HK-2 (cell line): ENCODE data around the gene DMD.
"Not testable (repeated sequence)": the region's sequence is repeated elsewhere in the genome, so short reads cannot be mapped to it uniquely, and the experiment has no call there.

Experiments used
- DNase-seq: peaks from one replicate; pipeline ENCODE4 v3.0.0-alpha.2; 2018; ENCODE audit not compliant: unreplicated experiment

Gene DMD

DNA sequence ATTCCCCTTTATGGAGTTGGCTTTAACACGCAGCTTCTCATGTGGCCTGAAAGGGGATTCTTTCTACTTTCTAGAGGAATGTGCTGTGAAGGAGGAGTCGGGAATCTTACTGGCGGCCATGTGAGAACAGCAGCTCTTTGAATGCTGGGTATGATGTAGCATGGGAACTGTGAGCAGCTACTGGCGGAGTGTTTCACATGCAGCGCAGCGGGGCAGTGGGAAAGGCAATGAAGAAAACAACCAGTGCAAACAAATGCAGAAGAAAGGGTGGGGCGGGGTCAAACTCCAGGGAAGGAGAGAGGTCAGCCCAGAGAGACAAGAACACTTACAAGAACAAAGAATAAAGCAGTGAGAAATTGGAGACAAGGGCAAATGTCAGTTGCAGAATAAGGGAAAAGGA lies 1775.8 kb downstream of the DMD start:
- DNase-seq = no peak

DNA sequence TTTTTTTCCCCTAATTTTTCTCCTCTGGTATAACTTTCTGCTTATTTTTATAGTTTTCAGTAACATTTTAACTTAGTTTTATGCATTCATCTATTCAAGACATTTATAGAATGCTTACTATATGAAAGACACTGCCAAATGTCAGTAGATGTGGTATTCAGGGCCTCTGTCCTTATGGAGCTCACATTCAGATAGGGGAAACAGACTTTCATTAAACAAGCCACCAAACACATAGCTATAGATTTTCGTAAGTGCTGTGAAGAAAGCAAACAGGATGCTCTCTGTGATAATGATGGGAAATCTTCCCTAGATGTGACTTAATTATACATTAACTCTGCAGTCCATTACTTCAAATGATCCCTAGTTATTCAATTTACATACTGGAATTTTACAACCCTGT lies 1777.5 kb downstream of the DMD start:
- DNase-seq = no peak

DNA sequence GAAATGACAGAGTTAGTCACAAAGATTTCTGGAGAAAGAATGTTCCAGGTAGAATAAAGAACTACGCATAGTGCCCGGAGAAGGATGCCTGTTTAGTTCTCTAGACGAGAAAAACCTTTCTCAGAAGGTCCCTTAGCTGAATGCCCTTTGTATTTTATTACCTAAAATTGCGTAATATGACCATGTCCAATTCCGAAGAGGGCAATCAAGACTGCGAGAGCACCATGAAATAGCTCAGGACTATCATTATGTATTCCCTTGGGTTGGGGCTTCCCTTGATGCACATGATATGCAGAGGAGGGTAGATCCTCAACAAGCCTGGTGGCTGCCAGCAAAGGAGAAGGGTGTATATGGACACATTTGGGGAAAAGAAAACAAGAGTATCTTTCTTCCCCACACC lies 1781.4 kb downstream of the DMD start:
- no peak for DNase-seq

DNA sequence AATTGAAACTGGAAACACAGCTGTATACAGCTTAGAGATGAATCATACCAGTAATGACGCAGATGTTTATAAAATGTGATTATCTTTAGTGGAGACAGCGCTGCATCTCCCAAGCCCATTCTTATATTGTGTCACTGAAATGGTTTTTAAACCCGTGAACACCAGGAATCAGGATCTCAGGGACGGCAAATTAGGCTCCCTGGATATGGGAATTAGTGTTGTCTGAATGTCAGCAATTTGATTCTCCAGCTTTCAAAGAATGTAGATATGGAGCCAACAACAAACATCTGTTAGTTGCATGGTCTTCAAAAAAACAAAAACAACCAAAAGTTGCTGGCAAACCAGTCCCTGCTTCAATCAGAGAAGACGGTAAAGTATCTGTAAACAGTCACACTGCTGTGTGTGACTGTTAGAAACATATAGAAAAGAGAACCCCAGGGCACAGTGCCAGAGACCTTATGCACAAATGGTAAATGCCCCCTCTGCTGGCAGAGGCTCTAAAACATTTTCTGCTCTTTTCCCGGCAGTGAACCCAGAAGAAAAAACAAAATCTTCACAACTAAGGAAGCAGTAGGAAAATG lies 1787.7 kb downstream of the DMD start:
- peak; percentile 11 for DNase-seq

DNA sequence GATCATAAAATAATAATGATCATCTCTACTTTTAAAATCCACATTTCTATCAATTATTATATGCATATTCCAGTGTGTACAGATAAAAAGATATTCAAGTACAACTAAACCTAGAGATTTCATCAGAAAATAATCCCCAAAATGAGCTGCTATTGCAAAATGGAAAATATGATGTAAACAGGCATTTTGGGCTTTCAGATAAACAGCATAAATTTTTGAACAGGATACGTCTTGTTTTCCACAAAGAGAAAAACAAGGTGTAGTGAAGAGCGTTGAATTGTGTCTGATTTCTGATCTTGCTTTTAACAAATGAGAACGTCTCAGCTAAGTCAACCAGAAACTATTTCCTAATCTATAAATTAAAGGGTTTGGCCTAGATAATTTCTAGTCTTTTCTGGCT lies 1789.9 kb downstream of the DMD start:
- DNase-seq = no peak

DNA sequence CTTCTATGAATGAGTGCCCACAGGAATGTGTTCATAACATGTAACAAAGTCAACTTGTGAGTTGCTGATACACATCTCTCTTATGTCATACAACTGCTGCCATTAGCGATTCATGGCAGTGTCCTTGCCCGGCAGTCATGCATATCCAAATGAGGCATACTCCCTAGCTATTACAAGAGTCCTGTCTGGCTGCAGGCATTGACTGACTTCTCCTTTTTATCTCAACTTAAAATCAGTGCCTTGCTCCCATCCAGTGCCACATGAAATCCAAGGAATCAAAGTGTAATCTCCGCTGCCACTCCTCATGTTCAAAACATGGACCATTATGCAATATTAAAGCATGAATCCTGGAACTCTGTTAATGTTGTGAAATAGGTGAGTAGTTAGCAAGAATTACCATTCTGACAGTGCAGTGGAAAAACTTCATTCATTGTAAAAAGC lies 1790.6 kb downstream of the DMD start:
- DNase-seq = peak; percentile 24

DNA sequence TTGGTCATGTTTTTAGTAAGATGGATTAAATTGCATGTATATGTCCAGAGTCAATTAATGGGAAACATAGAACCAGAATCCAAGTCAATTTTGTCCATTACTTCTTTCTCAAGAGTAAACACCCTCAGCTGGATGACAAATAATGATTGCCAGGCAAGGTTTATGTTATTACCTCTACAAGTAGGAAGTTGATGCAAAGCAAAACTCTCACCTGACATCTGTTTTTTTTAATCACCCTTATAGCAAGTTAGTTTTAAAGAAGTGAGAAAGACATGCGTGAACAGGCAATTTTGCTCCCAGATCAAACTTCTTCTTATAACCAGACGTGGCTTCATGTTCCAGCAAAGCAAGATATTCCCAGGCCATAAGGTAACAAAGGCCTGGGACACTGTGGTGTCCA lies 1791.0 kb downstream of the DMD start:
- DNase-seq = no peak

DNA sequence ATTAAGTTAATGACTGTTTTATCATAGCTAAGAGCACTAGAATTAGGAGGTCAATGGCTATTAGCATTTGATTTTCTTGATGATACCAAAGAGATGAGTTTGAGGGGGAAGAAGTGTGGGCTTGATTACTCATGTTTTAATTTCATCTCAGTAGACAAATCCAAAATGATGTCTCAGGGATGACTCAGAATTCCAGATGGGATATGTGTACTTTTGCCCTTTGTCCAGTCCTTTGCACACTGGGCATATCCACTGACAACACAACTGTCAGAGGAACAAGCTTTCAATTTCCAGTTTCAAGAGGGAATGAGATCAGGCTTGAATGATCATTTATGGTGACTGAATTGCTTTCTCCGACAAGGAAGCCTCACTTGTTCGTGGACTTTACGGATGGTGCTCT lies 1814.2 kb downstream of the DMD start:
- no peak for DNase-seq

DNA sequence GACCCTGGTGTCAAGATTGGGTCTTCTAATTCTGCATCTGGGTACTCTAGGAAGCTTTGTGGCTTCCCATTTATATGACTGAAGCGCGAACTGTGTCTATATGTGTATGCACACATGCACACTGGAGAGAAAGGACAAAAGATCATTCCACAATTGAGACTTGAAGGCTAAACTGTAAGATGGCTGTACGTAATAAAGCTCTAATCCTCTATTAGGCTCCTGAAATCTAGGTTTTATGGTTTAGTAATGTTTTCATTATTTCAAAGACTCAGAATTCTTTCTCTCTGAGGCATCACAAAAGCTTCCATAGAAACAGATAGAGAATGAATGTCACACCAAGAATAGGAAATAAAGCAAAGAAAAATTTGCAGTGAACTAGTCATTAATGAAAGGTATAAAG lies 1818.8 kb downstream of the DMD start:
- DNase-seq = no peak

DNA sequence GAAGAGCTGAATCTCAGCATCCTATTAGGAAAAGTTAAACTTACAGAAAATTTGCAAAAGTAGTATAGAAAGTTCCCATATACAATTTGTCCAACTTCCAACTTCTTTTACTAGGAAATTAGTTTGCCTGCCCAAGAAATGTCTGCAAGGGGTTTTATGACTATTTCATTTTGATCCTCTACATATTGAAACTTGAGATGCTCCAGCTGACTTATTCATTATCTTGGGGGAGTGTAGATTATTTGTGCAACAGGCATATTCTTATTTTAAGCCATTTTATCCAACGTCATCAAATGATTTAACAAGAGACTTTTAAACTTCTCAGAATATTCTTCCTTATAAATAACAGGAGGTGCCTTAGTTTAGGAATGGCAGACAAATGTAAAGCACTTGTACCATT lies 1822.4 kb downstream of the DMD start:
- DNase-seq = no peak

DNA sequence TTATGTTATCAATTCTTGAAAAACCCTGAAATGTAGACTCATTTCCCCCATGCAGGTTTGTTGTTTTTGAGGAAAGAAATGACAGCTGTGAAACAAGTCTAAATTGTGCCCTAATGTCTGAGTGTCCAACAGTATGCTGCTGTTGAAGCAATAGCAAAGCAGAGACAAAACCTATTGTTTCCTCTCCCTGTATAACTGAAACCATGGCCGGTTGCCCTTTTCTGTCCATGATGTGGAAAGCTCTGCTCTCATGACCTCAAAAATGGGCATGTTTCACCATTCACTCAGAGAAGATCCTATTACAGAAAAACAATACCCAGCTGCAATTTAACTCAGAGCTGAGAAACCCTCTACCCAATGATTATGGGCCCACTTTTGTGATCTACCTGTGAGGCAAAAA lies 1826.9 kb downstream of the DMD start:
- no peak for DNase-seq

DNA sequence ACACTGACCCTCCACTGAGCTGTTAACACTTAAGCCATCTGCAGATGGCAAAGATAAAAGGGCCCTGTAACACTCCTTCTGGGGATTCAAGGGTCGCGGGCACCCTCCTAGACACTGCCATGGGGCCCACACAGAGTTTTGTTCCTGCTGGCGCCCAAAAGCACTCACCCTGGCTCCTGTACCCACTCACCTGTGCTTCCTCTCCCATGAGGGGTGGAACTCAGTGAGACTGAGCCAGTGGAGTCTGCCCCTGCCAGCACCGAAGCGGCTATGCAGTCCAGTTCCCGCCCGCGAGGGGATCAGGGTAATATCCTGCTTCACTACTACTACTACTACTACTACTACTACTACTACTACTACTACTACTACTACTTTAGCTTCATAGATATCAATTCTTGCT lies 1827.4 kb downstream of the DMD start:
- no peak for DNase-seq

DNA sequence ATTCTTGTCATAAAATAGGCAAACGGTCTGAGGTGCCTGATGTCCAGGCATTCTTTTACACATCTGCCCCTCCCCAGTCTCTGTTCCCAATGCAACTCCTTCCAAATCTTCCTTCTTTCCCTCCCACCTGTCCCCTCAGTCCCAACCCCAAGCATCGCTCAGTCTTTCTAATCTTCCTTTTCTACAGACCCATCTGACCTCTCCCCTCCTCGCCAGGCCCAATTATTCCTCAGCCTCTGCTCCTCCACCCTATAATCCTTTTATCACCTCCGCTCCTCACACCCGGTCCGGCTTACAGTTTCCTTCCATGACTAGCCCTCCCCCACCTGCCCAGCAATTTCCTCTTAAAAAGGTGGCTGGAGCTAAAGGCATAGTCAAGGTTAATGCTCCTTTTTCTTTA lies 1832.4 kb downstream of the DMD start:
- DNase-seq = not testable (repeated sequence)

DNA sequence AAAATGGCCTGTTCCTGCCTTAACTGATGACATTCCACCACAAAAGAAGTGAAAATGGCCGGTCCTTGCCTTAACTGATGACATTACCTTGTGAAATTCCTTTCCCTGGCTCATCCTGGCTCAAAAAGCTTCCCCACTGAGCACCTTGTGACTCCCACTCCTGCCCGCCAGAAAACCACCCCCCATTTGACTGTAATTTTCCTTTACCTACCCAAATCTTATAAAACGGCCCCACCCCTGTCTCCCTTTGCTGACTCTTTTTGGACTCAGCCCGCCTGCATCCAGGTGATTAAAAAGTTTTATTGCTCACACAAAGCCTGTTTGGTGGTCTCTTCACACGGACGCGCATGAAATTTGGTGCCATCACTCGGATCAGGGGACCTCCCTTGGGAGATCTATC lies 1833.5 kb downstream of the DMD start:
- not testable (repeated sequence) for DNase-seq

DNA sequence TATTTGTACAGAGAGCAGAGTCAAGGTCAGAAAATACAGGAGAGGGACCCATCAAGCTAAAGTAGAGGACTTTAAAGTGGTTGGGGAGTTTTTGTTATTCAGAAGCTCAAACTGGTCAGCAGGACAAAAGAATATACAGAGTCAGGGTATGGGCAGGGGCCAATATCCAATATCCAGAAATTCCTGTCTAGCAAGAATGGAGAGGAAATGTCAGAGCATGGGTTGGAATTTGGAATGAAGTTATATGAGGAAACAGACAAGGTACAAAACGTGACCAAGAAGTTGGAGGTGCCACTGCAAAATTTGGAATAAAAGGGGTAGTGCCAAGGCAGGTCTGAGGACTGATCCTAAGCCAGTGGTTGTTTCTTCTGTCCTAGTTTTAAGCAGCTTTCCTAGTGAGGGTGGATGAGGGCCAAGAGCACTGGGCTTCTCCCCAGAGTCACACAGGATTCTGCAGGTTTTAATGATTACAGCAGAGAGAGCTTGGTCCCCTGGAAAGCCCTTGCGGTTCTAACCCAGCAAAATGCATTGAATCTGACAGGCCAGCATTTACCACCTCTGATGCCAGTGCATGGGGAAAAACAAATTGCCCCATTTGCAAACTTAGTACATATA lies 1834.8 kb downstream of the DMD start:
- DNase-seq = no peak

DNA sequence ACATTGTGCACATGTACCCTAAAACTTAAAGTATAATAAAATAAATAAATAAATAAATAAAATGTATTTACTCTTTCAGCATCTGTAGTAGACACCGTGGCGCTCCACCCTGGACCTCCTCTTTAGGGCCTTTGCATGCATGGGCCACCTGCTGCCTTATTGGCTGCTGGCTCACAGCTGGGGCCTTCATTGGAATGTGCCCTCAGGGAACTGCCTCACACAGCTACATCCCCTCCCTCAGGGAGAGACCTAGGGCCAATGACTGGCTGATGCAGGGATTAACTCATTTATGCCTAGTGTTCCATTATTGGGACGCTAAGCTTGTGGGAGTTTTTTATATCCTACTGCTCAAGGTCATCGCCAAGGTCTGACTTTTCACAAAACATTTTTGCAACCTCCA lies 1836.6 kb downstream of the DMD start:
- no peak for DNase-seq

DNA sequence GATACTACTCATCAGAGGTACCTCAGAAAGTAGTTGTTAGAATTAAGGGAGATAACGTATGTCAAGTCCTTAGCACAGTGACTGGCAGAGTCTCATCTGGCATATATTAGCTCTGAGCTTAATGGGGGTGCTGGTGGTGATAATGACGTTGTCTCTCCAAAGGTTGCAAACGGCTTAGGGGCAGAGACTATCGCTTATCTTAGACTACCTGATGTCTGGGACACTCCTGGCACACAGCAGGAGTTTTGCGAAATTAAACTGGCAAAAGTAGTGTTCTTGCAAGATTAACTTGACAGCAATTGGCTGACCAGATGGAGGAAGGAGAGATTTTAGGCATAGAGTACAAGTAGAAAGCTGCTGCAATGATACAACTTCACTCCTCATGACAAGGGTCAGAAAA lies 1839.4 kb downstream of the DMD start:
- DNase-seq = no peak

DNA sequence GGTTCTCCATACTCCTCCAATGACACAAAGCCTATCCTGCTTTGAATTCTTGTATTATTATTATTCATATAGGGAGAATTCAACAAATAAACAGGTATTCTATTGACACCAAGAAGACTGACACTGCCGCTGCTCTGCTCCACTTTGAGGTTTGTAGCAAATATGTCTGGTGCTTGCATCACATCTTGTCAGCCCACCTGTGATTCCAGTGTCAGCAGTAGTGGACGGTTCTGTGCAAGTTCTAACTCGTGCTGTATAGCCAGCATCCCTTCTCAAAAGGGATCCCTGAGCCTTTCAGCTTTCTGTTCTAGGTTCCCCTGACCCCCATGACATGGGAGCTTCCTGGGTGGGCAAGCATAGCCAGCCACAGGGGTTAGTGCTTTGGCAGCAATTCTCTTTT lies 1843.5 kb downstream of the DMD start:
- DNase-seq = no peak

DNA sequence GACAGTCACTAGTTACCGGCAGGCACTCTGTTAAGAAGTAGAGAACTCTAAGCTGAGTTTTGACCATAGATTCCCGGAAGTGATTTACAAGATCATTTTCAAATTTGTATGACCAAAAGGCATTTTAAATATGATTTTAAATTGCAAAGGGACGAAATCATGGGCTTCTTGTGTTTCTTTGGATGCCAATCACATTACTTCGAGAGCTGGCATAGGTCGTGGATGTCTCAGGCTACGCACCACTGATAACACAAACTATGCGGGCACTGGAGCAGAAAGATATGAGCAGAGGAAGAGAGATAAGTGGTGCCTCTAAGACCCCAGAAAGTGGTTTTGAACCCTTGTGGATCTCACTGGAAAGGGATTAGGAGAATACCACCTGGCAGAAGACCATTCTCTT lies 1845.3 kb downstream of the DMD start:
- DNase-seq = peak; percentile 18

DNA sequence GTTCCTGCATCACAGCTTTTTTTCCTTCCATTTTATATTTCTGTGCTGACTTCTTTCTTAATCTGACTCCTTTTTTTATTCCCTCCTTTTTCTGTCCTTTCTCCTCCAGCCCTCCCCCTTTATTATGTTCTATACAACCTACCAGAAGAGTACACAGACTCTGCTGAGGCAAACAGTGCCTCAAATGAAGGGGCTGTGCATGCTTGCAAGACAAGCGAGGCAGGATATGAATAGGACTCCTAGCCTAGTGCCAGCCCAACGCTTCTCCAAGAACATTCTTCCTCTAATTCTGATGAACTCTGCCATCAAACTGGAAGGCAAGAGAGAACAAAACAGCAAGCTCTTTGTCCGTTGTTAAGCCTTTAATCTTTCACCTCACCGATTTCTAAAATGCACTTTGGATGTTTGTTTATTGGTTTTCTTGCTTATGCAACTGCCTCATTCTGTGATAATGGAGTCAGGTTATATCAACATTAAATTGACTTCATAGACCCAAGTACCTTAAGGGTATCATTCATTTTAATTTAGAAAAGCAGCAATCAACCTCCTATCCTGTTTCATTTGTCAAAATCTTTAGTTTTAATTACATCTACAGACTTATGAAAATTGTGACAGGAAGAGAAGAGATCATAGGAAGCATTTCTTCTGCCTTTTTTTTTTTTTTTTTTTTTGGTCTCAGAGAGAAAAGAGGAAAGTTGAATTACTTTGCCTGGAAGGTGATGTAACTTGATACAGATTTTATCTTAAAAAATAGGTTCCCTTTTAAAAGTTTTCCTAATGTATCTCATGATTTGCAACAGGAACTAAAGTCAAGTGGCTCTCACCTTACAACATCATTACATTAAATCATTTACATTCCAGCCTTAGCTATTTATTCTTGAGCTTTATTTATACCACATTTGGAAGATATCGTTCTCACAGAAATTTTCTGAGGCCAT lies 1854.8 kb downstream of the DMD start:
- no peak for DNase-seq

DNA sequence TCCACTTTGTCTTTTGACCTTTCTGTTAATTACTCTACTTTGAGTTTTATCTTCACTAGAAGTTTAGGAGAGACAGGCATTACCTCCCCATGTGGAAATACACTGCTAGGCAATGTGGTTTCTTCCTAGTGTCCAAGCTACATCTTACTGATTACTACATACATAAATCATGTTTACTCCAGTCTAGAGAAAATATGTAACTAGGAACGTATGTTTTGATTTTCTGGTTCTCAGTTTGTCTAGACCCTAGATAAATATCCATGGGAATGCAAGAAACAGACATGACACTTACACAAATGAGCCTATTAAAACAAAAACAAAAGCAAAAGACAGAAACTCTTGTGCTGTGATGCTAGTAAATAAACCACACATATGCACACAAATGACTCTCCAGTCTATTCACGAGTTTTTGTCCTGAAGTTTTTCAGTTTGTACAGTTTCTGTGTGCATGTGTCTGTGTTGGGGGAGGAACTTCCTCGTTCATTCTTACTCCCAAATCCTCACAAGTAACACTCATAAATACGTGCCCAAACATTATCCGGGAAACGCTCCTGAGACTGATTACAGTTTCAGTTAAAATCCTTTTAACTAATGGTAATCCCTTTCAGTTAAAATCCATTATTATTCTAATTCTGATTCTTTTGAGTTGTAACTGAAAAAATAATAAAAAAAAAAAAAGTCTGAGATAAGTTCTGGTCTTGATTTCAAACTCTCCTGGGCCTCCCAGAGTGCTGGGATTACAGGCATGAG lies 1856.0 kb downstream of the DMD start:
- DNase-seq = no peak

DNA sequence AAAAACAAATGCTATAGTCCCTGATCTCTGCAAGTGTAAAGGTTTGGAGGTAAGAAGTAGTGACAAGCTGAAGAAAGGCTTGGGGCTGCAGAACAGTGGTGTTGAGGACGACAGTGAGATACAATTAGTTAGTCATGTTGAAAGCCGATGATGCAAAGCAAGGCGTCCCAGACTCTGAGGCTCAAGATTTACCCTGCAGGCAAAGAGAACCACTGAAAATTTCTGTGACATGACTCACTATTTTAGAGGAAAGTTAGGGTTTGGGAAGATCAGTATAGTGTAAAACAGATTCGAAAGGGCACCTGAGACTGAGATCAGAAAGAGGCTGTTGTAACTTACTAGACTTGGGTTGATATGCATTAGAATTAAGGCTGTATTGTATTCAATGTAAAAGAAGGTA lies 1858.3 kb downstream of the DMD start:
- peak; percentile 22 for DNase-seq

DNA sequence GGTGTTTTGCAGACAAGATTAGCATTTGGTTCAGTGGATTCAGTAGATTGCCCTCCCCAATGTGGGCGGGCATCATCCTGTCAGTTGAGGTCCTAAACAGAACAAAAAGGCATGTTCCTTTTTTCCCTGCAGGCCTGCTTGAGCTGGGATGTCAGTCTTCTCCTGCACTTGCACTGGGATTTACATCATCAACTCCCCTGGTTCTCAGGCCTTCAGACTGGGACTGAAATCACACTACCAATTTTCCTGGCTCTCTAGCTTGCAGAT lies 1860.6 kb downstream of the DMD start:
- no peak for DNase-seq
